GM19468 (cell line): ENCODE data around the gene LAIR1.
"Not testable (repeated sequence)": the region's sequence is repeated elsewhere in the genome, so short reads cannot be mapped to it uniquely, and the experiment has no call there.

ENCODE experiments used
- ATAC-seq: cut with Tn5 transposase; IDR thresholded peaks from one replicate; pipeline ENCODE4 v1.9.1; 2021; ENCODE audit warnings: mild to moderate bottlenecking, moderate library complexity, moderate number of reproducible peaks; ENCODE audit not compliant: unreplicated experiment; ENCODE audit errors: extremely low read depth

LAIR1 gene

GRCh38 chr19:54379187-54379678 lies 14.5 kb upstream of the LAIR1 start:
- ATAC-seq = no peak

DNA sequence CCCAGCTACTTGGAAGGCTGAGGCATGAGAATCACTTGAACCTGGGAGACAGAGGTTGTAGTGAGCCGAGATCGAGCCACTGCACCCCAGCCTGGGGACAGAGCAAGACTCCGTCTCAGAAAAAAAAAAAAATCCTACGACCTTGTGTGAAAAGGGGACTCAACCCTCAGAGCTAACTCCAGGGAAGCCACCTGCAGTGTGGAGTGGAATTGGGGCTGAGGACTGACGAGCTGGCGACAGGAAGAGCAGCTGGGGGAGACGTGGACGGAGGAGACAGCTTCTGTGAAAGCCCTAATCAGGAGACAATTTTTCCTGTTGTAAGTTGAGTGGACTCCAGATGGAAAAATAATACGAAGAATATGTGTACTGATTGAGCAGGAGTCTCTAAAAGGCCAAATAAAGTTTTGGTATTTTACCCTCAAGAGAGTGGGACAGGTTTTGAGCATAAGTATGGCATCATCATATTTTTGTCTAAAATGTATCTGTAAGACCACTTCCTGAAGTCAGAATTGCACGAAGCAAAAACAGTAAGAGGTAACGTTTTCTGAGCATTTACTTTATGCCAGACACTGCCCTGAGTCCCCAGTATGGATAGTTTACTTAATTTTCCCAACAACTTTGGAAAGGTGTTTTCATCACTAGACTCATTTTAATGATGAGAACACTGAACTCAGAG lies 12.0 kb upstream of the LAIR1 start:
- no peak for ATAC-seq

DNA sequence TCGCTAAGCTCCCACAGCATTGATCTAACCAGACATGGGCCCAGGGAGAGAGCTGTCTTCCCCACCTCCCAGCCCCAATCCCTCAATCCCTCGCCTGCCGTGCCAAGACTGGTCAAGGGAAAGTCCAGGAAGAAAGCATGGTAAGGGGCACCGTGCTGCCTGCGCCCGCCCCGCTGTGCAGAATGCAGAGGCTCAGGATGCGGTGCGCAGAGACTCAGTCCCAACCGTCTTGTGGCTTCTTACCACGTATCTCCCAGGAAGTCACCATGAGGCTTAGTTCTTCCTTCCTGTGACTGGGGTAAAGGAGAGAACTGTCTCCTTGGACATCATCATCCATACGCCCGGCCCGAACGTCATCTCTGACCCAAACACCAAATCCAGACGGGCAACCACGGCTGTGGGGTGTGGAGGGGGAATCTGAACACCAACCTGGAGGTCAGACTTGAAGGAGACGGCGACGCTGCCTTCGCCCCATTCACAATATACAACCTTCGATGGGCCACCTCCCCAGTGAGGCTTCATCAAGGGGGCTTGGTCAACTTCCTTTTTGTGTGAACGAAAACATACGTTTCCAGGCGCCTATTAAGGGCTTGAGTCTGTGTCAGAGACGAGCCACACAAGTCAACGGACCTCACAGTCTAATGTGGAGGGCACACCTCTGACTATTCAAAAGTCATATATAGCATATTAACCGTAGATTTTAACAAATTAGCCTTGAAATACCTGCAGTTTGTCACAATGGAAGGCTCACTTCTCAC lies 10.6 kb upstream of the LAIR1 start:
- not testable (repeated sequence) for ATAC-seq

- ATAC-seq = no peak
These were observed 9.3 kb upstream of the LAIR1 start for GRCh38 chr19:54373781-54374631.

- ATAC-seq = not testable (repeated sequence)
These were observed 6.7 kb upstream of the LAIR1 start for GRCh38 chr19:54371453-54371852.

DNA sequence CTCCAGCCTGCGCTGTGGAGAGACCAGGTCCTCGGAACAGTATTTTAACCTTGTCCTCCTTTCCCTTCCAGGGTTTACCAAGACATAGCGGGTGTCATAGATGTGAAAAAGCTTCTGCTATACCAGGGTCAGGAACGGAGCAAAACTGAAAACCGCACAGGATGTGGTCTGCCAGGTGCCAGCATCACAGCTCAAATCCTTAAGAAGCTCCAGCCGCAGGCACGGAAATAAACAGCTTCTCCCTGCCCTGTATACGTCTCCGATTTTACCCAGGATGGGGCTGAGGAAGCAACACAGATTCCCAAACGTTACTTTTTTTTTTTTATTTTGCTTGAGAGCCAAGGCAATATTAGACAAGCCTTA lies 5.7 kb upstream of the LAIR1 start:
- ATAC-seq = not testable (repeated sequence)

GRCh38 chr19:54369688-54370433 lies 5.1 kb upstream of the LAIR1 start:
- ATAC-seq = not testable (repeated sequence)

- no peak for ATAC-seq
These were observed 4.5 kb upstream of the LAIR1 start for GRCh38 chr19:54369082-54369687.

DNA sequence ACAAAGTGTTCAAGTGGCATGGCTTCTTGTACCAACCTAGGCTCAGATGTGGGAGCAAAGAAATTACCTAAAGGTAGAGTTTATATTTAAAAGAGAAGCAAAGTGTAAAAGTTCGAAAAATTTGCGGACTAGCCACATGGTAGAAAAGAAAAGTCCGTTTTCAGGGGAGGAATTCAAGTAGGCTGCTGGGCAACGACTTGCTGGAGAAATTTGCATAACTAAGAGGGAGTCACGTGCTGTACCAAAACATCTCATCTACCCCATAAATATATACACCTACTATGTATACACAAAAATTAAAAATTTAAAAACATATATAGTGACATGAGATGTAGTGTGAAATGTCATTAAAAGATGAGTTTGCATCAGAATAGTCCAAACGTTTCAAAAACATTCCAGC lies 2.1 kb upstream of the LAIR1 start:
- no peak for ATAC-seq

DNA sequence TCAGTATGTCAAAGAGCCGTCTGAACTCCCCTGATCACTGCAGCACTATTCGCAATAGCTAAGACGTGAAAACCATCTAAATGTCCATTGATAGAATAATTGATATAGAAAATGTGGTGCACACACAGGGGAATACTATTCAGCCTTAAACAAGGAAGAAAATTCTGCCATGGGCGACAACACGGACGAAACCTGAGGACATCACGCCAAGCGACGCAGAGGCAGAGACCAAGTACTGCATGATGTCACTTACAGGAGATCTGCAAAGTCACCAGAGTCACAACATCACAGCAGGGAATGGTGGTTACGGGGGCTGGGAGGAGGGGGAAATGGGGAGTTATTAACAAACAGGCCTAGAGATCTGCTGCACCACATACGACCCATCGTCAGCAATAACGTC lies 1.1 kb upstream of the LAIR1 start:
- ATAC-seq = not testable (repeated sequence)

- not testable (repeated sequence) for ATAC-seq
These were observed 2.9 kb downstream of the LAIR1 start for GRCh38 chr19:54361680-54362422.

DNA sequence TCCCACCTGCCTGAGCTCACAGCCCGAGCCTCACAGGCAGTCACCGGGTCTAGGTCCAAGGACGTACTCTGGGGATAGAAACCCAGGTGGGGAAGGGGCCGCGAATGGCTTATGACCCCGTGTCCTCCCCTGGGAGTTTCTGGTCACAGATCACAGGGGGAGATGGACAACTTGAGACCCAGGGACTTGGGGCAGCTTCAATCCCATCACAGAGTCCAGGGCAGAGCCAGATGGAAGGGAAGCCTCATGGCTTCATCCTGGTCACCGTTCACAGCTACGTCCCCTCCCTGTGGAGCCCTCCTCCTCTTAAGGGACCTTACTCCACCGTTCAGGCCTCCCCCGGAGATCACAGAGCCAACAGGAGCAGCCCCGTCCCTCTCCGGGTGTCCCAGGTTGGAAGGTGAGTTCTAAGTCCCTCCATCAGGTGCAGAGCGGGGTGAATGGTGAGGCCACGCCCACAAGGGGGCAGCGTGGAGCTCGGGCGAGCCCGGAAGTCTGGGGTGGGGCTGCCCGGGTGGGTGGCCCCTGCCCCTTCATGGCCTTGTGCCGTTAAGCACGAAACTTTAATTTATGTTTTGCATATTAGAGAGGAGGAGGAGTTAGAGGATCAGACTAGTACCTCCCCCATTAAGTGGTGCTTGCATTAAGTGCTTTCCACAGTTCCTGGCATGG lies 5.4 kb downstream of the LAIR1 start:
- not testable (repeated sequence) for ATAC-seq

GRCh38 chr19:54357381-54357780 lies 7.3 kb downstream of the LAIR1 start:
- no peak for ATAC-seq

- ATAC-seq = no peak
These were observed 8.2 kb downstream of the LAIR1 start for GRCh38 chr19:54356444-54357056.

DNA sequence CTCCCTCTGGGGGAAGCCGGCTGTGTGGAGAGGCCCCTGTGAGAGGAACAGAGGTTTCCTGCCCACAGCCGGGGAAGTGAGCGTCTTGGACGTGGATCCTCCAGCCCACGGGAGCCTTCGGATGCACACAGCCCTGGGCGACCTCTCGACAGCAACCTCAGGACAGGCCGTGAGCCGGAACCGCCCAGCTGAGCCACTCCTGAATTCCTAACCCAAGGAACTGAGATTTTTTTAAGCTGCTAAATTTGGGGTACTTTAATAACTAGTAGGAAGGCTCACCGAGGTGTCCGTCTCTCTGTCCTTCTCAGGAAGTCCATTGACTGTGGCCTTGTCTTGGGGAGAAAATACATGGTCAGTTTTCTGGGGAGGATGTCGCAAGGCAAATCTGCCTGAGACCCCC lies 9.1 kb downstream of the LAIR1 start:
- no peak for ATAC-seq

GRCh38 chr19:54354761-54355160 lies 10.0 kb downstream of the LAIR1 start:
- no peak for ATAC-seq

DNA sequence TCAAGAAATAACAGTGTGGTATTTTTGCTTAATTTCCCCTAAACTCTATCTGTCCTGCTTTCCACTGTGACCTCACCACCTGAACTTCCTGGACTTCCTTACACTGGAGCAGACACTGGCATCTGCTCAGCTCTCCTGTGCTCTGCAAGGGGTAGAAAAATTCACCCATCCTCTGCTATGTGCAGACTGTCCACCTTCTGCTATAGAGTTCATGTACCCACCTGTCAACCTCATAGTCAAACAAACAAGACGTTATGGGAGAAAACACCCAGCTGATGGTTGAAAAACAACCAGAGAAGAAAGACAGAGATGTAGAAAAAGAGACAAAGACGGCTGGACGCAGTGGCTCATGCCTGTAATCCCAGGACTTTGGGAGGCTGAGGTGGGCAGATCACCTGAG lies 12.2 kb downstream of the LAIR1 start:
- no peak for ATAC-seq

- no peak for ATAC-seq
These were observed 12.7 kb downstream of the LAIR1 start for GRCh38 chr19:54352041-54352440.
